GM18909 (cell line): ENCODE measurements around the gene AK3.
"Not testable (repeated sequence)": the region's sequence is repeated elsewhere in the genome, so short reads cannot be mapped to it uniquely, and the experiment has no call there.

Experiments
- ATAC-seq: cut with Tn5 transposase; IDR thresholded peaks from one replicate; pipeline ENCODE4 v1.9.1; 2021; ENCODE audit warnings: mild to moderate bottlenecking; ENCODE audit not compliant: unreplicated experiment, poor library complexity

Gene AK3

GRCh38 chr9:4740638-4741364 is at the start of gene AK3:
Gene AK3 (minus strand): TSS chr9:4741202. CDS start chr9:4741087, 115 bp downstream.
- peak; percentile 87 for ATAC-seq

GRCh38 chr9:4788703-4789102 is 47.7 kb upstream of the AK3 start:
- ATAC-seq = no peak

GRCh38 chr9:4787876-4788275 is 46.9 kb upstream of the AK3 start:
- ATAC-seq = no peak

- ATAC-seq = no peak
Measured at GRCh38 chr9:4786599-4786998, 45.6 kb upstream of the AK3 start.

DNA sequence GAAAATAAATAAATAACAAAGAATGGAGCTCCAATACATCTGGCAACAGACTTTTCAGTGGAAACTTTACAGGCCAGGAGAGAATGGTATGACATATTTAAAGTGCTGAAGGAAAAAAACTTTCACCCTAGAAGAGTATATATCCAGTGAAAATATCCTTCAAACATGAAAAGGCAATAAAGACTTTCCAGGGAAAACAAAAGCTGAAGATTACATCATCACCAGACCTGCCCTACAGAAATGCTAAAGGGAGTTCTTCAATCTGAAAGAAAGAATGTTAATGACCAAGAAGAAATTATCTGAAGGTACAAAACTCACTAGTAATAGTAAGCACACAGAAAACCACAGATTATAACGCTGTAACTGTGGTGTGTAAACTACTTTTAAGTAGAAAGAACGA is 43.4 kb upstream of the AK3 start:
- ATAC-seq = no peak

- not testable (repeated sequence) for ATAC-seq
Measured at GRCh38 chr9:4783191-4783590, 42.2 kb upstream of the AK3 start.

DNA sequence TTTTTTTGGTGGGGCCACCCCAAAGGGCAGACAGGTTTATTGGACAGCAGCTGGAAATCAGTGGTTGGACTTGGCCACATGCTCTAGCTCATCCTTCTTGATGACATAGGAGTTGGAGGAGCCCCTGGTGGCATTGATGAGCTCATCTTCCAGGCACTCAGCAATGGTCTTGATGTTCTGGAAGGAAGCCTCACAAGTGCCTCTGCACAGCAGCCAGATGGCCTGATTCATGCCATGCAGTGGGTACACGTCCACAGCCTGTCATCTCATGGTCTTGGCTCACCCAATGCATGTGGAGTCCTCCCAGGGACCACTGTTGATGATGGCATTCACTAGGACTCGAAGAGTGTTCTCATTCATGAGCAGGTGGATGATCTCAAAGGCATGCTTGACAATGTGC is 40.4 kb upstream of the AK3 start:
- ATAC-seq = no peak

DNA sequence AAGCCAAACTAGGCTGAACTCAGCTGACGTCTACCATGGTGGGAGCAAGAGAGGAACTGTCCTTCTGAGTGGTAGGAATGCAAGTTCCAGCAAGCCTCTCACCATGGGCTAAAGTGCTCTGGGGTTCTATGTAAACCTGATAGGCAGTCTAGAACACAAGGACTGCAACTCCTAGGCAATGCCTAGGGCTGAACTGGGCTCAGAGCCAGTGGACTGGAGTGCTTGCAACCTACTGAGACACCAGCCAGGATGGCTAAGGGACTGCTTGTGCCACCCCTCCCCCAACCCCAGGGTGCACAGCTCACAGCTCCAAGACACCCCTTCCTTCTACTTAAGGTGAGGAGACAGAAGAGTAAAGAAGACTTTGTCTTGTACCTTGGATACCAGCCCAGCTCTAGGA is 39.6 kb upstream of the AK3 start:
- ATAC-seq = no peak

GRCh38 chr9:4774958-4775357 is 34.0 kb upstream of the AK3 start:
- ATAC-seq = not testable (repeated sequence)

DNA sequence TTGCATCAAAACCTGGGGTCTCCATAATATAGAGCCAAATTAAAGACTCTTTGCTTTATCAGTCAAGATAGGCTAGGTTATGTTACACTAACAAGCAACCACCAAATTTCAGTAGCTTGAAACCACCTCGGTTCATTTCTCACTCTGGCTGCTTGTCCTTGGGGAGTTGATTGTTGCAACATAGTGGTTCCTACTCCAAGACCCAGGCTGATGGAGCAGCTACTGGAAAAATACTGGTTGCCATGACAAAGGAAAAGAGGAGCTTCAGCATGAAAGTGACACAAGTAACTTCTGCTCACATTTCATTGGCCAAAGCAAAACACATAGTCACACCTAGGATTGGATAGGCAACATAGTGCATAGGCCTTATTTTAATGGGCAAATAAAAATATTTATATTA is 33.2 kb upstream of the AK3 start:
- ATAC-seq = no peak

- no peak for ATAC-seq
Measured at GRCh38 chr9:4771788-4772187, 30.8 kb upstream of the AK3 start.

DNA sequence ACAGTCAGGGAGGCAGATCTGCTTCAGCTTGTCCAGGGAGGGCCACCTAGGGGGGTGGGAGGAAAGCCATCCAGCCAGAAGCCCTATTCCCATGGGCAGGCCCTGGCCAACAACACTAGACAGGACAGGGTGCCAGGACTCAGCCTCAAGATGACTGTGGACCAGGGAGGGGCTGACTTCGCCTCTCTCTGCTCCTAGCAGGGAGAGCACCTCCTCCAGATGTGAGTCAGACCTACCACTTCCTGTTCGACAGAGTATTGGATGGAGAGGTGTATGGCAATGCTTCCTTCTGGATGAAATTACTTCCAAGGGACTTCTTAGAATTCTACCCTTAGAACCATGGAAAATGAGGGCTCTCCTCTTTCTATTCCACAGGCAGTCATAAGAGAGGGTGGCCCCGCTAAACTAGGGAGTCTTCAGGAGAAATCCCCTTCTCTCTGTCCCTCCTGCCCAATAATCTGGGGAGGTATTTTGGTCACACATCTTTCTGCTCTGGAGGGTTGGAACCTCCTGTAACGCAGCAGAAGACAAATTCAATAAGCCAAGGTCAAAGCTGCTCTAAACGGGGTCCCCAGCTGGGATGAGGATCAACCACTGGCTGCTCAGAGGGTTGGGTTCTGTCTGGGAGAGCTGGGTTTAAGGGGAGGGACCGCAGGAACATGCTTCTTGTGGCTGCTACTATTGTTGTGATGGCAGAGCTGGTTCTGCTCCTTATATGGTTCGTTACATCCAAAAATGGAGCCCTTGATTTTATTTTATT is 28.5 kb upstream of the AK3 start:
- ATAC-seq = no peak

- no peak for ATAC-seq
Measured at GRCh38 chr9:4768681-4769080, 27.7 kb upstream of the AK3 start.

DNA sequence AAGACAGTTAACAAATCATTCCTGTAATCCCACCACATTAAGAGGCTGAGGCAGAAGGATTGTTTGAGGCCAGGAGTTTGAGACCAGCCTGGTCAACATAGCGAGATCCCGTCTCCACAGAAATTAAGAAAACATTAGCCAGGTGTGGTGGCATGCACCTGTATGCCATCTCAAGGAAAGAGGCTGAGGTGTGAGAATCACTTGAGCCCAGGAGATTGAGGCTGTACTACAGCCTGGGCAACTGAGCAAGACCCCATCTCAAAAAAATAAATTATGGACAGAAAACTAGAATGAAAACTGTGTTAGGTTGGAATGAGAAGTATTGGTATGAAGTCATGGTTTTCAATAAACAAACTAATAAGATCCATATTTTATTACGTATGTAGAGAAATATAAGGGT is 23.0 kb upstream of the AK3 start:
- ATAC-seq = no peak

DNA sequence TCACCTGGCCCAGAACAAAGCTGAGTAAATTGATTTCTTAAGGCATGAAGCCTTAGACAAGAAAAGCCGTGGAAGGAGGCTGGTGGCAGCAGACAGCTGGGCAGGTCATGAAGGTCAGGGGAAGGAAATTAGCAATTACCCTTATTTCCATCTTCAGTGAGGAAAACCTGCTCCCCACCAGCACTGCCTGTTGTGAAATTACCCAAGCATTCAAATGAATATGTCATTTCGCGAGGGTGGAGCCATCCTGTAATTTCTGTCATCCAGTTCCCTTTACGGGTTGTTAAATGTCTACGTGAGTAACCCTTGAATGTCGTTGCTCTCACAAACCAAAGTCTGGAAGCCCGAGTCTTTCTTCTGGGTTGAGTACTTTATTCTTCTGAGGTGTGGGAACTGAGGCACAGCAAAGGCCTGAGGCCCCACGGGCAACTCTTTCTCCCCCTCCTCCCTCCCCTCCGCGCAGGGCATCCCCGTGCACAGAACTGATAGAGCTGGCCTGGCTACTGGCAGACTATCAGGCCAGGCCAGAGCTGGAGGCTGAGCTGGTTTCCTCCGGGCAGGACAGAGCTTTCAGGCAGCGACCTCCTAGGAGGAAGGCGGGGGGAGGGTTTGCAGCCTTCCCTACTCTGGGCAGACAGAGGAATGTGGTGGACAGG is 22.0 kb upstream of the AK3 start:
- ATAC-seq = peak; percentile 18

GRCh38 chr9:4762108-4762885 is 21.3 kb upstream of the AK3 start:
- peak; percentile 95 for ATAC-seq

DNA sequence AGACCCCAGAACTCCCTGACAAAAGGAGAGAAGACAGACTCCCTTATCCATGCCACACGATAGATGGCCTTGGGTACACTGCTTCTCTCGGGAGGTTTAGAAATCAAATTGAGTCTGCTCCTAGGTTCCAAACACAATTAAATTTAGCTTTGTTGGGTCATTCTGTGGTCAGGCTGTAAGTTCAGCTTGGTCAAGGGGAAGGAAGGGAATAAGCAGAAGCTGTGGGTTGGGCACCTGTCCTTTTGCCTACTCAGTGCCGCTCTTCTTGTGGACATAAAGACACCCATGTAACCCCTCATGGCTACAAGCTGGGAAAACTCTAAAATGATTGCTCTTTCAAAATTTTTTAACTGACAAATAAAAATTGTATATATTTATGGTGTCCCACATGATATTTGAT is 19.1 kb upstream of the AK3 start:
- no peak for ATAC-seq

DNA sequence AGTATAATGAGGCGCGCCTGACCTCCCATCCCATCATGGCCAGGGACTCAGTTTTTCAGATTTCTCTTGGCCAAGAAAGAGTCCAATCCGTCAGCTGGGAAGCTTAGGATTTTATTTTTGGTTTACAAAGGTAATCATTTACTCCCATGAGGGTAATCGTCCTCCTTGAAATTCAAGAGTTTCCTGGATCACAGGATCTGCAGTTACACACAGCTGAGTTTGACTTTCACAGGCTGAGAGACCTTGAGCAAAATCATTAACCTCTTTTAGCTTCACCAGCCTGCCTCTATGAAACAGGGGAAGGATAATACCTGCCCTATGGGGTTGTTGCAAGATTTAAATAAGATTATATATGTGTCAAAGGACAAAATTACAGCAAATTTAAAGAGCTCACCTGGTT is 15.4 kb upstream of the AK3 start:
- no peak for ATAC-seq

DNA sequence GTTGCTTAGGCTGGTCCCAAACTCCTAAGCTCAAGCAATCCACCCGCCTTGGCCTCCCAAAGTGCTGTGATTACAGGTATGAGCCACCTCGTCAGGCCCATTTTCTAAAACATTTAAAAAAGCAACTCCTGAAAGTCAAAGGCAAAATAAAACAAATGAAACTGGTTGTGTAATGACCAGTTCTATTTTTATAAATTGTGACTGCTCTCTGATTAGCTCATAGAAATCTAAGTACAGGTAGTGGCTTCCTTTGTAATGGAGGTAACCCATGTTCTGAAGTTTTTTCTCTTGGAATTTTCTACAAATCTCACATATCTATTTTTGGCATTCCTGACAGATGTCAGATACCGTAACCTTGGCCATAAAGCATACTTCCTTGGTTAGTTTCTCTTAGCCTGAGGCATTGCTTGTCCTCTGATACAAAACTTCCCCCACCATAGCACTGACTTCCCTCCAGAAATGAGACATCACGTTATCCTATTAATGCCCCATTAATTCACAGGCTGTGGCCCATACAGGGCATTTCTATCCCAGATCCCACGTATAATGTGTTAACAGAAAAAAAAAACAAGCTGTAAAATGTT is 14.1 kb upstream of the AK3 start:
- no peak for ATAC-seq

DNA sequence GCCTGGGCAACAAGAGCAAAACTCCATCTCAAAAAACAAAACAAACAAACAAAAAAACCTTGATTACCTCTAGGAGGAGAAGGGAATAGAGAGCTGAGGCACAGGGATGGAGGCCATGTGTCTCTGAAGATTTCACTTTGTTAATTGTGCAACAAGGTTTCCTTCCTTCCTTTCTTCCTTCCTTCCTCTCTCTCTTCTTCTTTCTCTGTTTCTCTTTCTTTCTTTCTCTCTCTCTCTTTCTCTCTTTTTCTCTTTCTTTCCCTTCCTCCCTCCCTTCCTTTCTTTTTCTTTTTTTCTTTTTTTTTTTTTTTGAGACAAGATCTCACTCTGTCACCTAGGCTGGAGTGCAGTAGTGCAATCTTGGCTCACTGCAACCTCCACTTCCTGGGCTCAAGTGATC is 13.5 kb upstream of the AK3 start:
- not testable (repeated sequence) for ATAC-seq
